Measurements from ENCODE around the gene ENTPD3.

DNA sequence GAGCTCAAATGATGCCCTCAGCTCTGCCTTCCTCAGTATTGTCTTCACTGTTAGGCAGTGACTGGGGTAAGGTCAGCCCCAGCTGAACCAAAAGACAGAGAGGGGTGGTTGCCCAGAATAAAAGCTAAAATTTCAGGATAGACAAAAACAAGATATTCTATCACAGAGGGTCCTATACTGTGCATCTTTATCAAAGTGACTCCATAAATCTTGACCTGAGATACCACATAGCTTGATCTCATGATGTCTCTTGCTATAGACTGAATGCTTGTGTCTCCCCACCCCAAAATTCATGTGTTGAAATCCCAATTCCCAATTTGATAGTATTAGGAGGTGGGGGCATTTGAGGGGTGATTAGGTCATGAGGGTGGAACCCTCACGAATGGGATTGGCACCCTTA lies 47.1 kb upstream of the ENTPD3 start:
- TF ChIP-seq POLR2A (IDR thresholded peaks at IDR 0.05; ENCODE audit: low read depth, low read length) (no peak), POLR2AphosphoS5 (IDR thresholded peaks at IDR 0.05; ENCODE audit: low read depth, low read length) (no peak), TAF1 (IDR thresholded peaks at IDR 0.05; ENCODE audit: borderline replicate concordance, low read depth, low read length) (no peak)

Measured in GM12892 (cell line).